Measurements from ENCODE around the gene CERS2. TPM values are rescaled to one million over a fixed set of nuclear protein-coding genes. Genes with fewer than 3 reads are reported as not detected.
"Not testable (repeated sequence)": the region's sequence is repeated elsewhere in the genome, so short reads cannot be mapped to it uniquely, and the experiment has no call there.

Gene CERS2
- total RNA-seq, 1 donor from 2014 or later = 71.6 TPM

DNA sequence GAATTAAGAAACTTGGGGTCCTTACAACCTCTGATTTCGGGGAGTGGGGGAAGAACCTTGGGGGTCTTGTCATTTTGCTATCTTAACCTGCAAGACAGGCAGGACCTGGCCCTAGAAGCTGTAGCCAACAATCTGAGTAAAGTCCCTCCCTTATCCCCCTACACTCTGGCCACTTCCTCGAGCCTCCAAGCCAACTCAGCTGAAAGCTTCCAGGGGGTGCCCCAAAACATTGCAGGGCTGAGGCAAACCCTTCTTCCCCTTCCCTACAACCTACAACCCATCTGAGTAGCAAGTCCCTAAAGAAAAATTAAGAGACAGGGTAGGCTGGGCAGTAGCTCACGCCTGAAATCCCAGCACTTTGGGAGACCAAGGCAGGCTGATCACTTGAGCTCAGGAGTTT is 5.0 kb downstream of the CERS2 start:
- no peak for DNase-seq

DNA sequence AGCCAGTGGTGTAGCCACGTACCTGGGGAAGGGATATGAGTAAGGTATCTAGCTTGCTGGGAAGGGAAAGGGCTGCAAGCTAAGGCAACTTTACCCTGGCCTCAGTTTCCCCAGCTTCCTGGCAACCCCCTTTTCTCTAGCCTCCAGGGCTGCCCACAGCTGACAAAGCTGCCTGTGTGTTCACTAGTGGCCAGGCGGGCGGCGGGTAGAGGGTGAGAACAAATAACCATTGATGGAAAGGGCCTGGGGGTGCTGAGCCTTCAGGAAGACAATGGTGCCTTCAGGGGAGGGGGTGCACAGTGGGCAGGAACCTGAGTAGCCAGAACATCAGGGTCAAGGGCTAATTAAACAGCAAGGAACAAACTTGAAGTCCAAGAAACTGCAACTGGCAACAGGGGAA is 6.1 kb downstream of the CERS2 start:
- DNase-seq = no peak

DNA sequence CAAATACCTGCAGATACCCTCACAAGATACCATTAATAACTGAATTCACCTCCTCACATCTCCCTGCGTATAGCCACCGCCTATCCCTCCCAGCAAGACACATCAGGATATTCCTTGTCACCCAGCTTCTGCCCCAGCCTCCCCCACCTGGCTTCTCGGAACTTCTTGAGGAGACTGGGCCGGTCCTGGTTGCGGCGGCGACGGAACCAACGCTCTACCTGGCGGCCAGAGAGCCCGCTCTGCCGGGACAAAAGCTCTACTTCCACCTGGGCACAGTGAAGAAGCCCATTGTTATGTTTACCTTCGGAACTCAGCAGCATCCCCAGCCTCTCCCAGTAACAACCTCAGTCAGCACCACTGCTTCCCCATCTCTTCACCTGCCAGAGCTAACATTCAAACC is 6.7 kb downstream of the CERS2 start:
- no peak for DNase-seq

DNA sequence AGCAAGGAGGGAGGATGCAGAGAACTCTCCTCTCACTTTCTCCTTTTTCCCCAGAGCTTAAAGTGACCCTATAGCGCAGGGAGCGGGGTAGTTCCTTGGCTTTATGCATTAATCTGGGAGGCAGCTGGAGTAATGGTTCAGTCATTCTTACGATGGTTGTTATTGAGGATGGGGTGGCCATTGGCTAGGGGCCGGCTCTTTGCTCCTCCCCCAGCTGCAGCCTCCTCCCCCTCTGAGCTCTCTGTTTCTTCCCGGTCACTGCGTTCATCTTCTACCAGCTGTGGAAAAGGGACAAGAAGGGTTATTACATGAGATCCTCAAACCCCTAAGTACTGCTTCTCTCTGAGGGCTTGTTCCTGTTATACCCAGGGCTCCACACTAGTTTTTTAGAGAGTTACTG is 8.6 kb downstream of the CERS2 start:
- no peak for DNase-seq

- DNase-seq = no peak
Measured at GRCh38 chr1:150965605-150966004, 9.0 kb downstream of the CERS2 start.

- DNase-seq = no peak
Measured at GRCh38 chr1:150964164-150964489, 10.5 kb downstream of the CERS2 start.

- DNase-seq = no peak
Measured at GRCh38 chr1:150963321-150964163, 11.1 kb downstream of the CERS2 start.

- DNase-seq = no peak
Measured at GRCh38 chr1:150961756-150962155, 12.9 kb downstream of the CERS2 start.

DNA sequence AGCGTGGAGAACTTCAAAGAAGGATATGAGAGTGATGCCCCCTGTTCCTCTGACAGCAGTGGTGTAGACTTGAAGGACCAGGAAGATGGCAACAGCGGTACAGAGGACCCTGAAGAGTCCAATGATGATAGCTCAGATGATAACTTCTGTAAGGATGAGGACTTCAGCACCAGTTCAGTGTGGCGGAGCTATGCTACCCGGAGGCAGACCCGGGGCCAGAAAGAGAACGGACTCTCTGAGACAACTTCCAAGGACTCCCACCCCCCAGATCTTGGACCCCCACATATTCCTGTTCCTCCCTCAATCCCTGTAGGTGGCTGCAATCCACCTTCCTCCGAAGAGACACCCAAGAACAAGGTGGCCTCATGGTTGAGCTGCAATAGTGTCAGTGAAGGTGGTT is 14.0 kb downstream of the CERS2 start:
- DNase-seq = no peak

- no peak for DNase-seq
Measured at GRCh38 chr1:150957666-150958065, 17.0 kb downstream of the CERS2 start.

- DNase-seq = no peak
Measured at GRCh38 chr1:150955280-150955679, 19.4 kb downstream of the CERS2 start.

DNA sequence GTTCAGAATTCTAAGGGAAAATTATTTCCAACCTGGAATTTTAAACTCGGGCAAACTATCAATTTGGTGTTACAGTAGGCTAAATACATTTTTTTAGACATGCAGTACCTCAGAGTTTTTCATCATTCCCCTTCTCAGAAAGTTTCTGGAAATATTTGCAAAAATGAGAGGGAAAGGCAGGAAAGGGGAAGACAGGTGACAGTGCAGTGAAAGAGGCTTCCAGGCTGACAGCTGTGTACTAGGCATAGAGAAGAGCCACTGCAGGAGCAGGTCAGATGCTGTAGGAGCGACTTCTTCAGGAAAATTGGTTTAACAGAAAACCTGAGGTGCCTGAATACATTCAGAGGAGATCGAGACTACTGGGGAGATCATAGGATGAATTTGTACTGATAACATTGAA is 19.9 kb downstream of the CERS2 start:
- no peak for DNase-seq

DNA sequence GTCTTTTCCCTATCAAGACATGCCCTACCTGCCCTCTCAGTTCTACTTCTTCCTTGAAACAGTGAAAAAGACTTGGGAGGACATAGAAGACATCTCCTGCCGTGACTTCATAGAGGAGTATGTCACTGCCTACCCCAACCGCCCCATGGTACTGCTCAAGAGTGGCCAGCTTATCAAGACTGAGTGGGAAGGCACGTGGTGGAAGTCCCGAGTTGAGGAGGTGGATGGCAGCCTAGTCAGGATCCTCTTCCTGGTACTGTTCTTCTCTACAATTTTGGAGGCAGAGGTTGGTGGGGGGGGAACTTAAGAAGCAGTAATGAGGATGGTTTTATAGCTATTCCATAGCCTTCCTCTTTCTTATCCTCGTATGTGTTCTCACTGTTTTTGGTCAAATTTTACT is 29.8 kb downstream of the CERS2 start:
- no peak for DNase-seq

GRCh38 chr1:150931773-150932172 is 42.9 kb downstream of the CERS2 start:
- DNase-seq = peak; percentile 20

GRCh38 chr1:150928775-150929174 is 45.9 kb downstream of the CERS2 start:
- DNase-seq = not testable (repeated sequence)

- no peak for DNase-seq
Measured at GRCh38 chr1:150928286-150928685, 46.3 kb downstream of the CERS2 start.

DNA sequence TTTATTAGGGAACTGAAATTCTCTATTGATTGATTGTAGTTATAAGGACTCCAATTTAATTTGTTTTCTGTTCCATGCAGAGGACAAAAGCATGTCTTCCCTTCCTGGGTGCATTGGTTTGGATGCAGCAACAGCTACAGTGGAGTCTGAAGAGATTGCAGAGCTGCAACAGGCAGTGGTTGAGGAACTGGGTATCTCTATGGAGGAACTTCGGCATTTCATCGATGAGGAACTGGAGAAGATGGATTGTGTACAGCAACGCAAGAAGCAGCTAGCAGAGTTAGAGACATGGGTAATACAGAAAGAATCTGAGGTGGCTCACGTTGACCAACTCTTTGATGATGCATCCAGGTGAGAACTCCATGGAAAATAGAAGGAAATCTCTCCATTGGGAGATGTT is 47.0 kb downstream of the CERS2 start:
- DNase-seq = no peak

DNA sequence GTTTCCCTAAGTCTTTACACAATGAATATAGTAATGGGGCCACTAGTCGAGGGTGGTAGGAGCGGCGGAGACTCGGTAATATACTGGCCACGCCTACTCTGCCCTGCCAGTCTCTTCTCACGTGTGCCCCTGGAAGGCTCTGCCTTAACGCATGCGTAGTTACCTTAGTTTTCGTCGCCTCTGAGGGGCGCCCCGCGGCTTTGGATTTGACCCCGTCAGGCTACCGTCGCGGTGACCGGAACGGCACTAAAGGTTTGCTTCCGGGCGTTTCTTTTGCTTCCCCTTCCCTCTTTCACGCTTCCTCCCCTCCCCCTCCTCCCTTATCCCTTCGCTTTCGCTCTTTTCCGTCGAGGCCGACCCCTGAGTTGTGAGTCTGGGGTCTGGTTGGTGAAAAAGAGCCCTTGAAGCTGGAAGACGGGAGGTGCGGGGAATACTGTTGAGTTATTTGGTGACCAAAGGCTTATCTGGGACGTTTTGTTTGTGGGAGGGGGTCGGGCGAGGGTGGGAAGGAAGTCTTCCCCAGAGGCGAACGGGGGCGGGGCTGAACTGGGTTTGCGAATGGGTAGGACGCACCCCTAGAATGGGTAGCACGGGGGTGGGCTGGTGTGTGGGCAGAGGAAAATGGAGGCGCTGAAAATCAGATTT is 48.4 kb downstream of the CERS2 start, which contains the start of gene SETDB1:
SETDB1 (plus strand) TSS at position 267 of the 645 bp plus-strand sequence. CDS start 1,352 bp downstream, outside the sequence.
- DNase-seq = peak; percentile 98

DNA sequence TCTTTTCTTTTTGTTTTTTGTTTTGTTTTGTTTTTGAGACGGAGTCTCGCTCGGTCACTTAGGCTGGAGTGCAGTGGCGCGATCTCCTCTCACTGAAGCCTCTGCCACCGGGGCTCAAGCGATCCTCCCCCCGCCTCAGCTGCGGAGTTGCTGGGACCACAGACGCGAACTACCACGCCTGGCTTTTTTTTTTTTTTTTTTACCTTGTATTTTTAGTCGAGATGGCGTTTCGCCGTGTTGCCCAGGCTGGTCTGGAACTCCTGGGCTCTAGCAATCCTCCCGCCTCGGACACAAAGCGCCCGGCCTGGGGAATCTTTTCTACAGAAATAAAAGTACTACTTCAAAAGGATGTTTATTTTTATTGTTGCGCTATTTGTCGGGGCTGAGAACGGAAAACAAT is 49.6 kb downstream of the CERS2 start:
- peak; percentile 47 for DNase-seq

DNA sequence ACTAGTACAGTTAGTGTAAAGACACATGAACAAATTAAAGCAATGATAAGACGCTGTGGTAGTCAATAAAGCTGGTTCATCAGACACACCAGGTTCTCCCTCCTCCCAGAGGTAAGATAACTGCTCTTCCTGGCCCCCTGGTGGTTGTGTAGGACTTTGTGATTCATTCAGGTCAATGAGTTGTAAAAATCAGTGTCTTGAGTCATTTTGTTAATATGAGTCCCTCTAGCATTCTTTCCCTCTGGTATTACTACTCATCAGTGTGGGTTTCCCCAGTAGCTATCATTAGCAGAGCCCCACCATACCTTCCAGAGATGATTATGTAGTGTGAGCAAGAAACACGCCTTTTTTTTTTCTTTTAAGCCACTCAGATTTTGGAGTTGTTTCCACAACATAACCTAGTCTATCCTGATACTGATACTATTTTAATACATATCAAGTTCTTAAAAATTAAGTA is 52.1 kb downstream of the CERS2 start:
- DNase-seq = peak; percentile 84

GRCh38 chr1:150917387-150917786 is 57.2 kb downstream of the CERS2 start:
- no peak for DNase-seq

Measured in dermis blood vessel endothelial cell (primary cell).